HG02588 (cell line): ENCODE data around the gene STOML1.

Source experiments
- ATAC-seq: cut with Tn5 transposase; IDR thresholded peaks from one replicate; pipeline ENCODE4 v1.9.1; 2021; ENCODE audit warnings: mild to moderate bottlenecking, moderate library complexity; ENCODE audit not compliant: unreplicated experiment

Gene STOML1

GRCh38 chr15:73991726-73992593 is at the start of gene STOML1:
Gene STOML1 (minus strand): TSS chr15:73992295. CDS start chr15:73992223, 72 bp downstream.
- ATAC-seq: peak; percentile 71

- ATAC-seq: no peak
Measured at GRCh38 chr15:74041311-74041756, 49.2 kb upstream of the STOML1 start.

GRCh38 chr15:74040109-74040850 is 48.2 kb upstream of the STOML1 start:
- ATAC-seq: no peak

- ATAC-seq: no peak
Measured at GRCh38 chr15:74039656-74040010, 47.5 kb upstream of the STOML1 start.

- no peak for ATAC-seq
Measured at GRCh38 chr15:74038707-74039655, 46.9 kb upstream of the STOML1 start.

GRCh38 chr15:74037171-74038117 is 45.3 kb upstream of the STOML1 start:
- no peak for ATAC-seq

GRCh38 chr15:74036271-74037170 is 44.4 kb upstream of the STOML1 start:
- ATAC-seq: no peak

- ATAC-seq: no peak
Measured at GRCh38 chr15:74035121-74036017, 43.3 kb upstream of the STOML1 start.

- ATAC-seq: no peak
Measured at GRCh38 chr15:74034206-74034755, 42.2 kb upstream of the STOML1 start.

GRCh38 chr15:74032606-74033561 is 40.8 kb upstream of the STOML1 start:
- no peak for ATAC-seq

- ATAC-seq: no peak
Measured at GRCh38 chr15:74032046-74032445, 40.0 kb upstream of the STOML1 start.

GRCh38 chr15:74028646-74029045 is 36.6 kb upstream of the STOML1 start:
- ATAC-seq: no peak

GRCh38 chr15:74027688-74028087 is 35.6 kb upstream of the STOML1 start:
- ATAC-seq: no peak

GRCh38 chr15:74025436-74025835 is 33.3 kb upstream of the STOML1 start:
- ATAC-seq: no peak

- ATAC-seq: no peak
Measured at GRCh38 chr15:74024687-74025086, 32.6 kb upstream of the STOML1 start.

- no peak for ATAC-seq
Measured at GRCh38 chr15:74022706-74023470, 30.8 kb upstream of the STOML1 start.
